Uterus (tissue), 4 donors: ENCODE results near the gene PRELID1. TPM values are rescaled to one million over a fixed set of nuclear protein-coding genes. Genes with fewer than 3 reads are reported as not detected.

ENCODE experiments used
- DNase-seq, 2 donors: peaks; one replicate each; pipeline ENCODE4 v3.0.0-alpha.2; 2019 to 2020
- H3K27ac ChIP-seq, 2 donors: fragments of 200-600 bp; sonication (generic); 1 replicate in 1 of 2; 2 replicates in 1 of 2; pipeline ENCODE4 v1.5.1; 2016 to 2018
- H3K27me3 ChIP-seq, 2 donors: fragments of 200-600 bp; sonication (generic); one replicate each; pipeline ENCODE4 v1.5.1; 2018 to 2019; ENCODE audit warnings: control low read depth in 1 of 2
- H3K36me3 ChIP-seq, 2 donors: fragments of 200-600 bp; sonication (generic); one replicate each; pipeline ENCODE4 v1.5.1; 2019; ENCODE audit warnings: control low read depth in 1 of 2
- H3K4me1 ChIP-seq, 2 donors: fragments of 200-600 bp; sonication (generic); one replicate each; pipeline ENCODE4 v1.5.1; 2018 to 2019; ENCODE audit warnings: control low read depth in 1 of 2
- H3K4me3 ChIP-seq, 2 donors: fragments of 200-600 bp; sonication (generic); 1 replicate in 1 of 2; 2 replicates in 1 of 2; pipeline ENCODE4 v1.5.1; 2018 to 2019; ENCODE audit warnings: mild to moderate bottlenecking in 1 of 2
- H3K9me3 ChIP-seq, 2 donors: fragments of 200-600 bp; sonication (generic); one replicate each; pipeline ENCODE4 v1.5.1; 2019; ENCODE audit warnings: control low read depth in 1 of 2
- POLR2A ChIP-seq, 2 donors: fragments of 450-650 bp; IDR thresholded peaks; one replicate each; pipeline ENCODE4 v1.6.1; 2016; ENCODE audit warnings: antibody characterized with exemption in 2 of 2, mild to moderate bottlenecking in 1 of 2, moderate library complexity in 1 of 2
- intact Hi-C: fragments of 100-400 bp; cut with DNase I; formaldehyde crosslinking; loops from one replicate; pipeline ENCODE4 v1.15.1; 2023; ENCODE audit warnings: low total_unique reads
- total RNA-seq, 4 donors: library from RNA; depleted of rRNA in 3 of 4; stranded (reverse); fragments of >200 nt in 3 of 4; gene quantifications; one replicate each; pipeline versions ENCODE4 v1.1.0 to v1.2.4, GENCODE V29; 2014 to 2023
- TF ChIP-seq, protein P1 (sequence below), 4 experiments: fragments of 200-600 bp in 2 of 4; fragments of 450-650 bp in 2 of 4; sonication (generic) in 2 of 4; IDR thresholded peaks; one replicate each; pipeline ENCODE4 v1.5.1; 2016 to 2019; ENCODE audit warnings: antibody characterized with exemption in 4 of 4, mild to moderate bottlenecking in 2 of 4, moderate library complexity in 1 of 4
- donor health status: DM: yes; HTN: yes; CAD: no.

Gene PRELID1
- total RNA-seq, 4 donors from 2014 or later: 25.4 to 73.1 (median 49.0) TPM

DNA sequence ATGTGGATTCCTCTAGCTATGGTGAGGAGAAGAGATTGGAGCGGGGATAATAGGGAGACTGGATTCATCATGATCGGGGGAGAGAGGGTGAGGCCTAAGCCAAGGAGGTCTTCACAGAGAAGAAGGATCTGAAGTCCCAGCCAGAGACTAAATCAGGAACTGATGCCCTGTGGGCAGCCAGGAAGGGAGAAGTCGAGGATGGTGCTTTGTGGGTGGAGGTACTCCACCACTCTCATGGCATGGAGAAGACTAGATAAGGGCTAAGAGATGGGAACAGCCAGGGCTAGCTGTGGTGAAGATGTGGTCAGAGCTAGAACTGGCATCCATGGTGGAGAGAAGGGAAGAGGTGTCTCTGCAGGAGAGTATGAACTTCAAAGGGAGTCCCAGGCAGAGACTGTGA lies 51.1 kb downstream of the PRELID1 start:
- Histone ChIP-seq H3K27me3 (no peaks in the 10 kb centered on the region), H3K36me3 (no peaks in the 10 kb centered on the region), H3K4me3 (no peak overlapping the region), H3K9me3 (no peaks in the 10 kb centered on the region), H3K27ac (no peak overlapping the region), H3K4me1 (peaks cover 6 to 9% of the 10 kb centered on the region in 2 donors)
- no peak for DNase-seq
- TF ChIP-seq POLR2A (IDR thresholded peaks at IDR 0.05): no peak
- TF ChIP-seq, protein P1, sequence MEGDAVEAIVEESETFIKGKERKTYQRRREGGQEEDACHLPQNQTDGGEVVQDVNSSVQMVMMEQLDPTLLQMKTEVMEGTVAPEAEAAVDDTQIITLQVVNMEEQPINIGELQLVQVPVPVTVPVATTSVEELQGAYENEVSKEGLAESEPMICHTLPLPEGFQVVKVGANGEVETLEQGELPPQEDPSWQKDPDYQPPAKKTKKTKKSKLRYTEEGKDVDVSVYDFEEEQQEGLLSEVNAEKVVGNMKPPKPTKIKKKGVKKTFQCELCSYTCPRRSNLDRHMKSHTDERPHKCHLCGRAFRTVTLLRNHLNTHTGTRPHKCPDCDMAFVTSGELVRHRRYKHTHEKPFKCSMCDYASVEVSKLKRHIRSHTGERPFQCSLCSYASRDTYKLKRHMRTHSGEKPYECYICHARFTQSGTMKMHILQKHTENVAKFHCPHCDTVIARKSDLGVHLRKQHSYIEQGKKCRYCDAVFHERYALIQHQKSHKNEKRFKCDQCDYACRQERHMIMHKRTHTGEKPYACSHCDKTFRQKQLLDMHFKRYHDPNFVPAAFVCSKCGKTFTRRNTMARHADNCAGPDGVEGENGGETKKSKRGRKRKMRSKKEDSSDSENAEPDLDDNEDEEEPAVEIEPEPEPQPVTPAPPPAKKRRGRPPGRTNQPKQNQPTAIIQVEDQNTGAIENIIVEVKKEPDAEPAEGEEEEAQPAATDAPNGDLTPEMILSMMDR (IDR thresholded peaks at IDR 0.05): no peak
- intact Hi-C loops: no loop called here

DNA sequence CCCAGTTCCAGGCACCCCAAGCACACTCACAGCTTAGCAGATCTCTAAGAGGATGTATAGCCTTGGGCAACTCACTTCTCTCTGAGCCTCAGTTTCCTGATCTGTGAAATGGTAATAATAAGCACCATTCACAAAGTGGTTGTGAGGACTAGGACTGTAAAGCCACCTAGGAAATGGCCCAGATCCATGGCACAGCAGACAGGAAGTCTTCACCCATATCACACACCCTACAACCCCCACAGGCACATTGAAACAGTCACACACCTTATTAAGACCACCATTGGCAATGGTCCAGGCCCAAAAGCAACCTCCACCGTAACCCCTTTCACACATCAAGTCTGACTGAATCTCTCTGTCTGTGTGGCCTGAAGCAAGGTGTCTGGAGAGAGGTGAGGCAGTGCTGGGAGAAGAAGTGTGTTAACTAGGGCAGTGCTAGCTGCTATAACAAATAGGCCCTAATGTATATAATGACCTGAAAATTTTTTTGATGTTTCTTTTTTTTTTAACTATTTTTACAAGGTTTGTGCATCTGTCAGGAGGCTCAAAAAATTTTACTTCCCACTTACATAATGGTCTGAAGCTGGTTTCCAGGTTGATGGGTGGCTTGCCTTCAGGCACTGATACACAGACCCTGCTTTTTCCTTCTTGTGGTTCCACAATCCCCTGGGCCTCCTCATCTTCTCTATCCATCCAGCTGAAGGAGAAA lies 51.7 kb downstream of the PRELID1 start:
- Histone ChIP-seq H3K27ac (no peak overlapping the region), H3K27me3 (no peaks in the 10 kb centered on the region), H3K9me3 (no peaks in the 10 kb centered on the region), H3K4me1 (peaks cover 5 to 6% of the 10 kb centered on the region in 2 donors), H3K36me3 (no peaks in the 10 kb centered on the region), H3K4me3 (no peak overlapping the region)
- intact Hi-C loops: no loop called here
- no peak for DNase-seq
- TF ChIP-seq, protein P1 (IDR thresholded peaks at IDR 0.05): no peak
- TF ChIP-seq POLR2A (IDR thresholded peaks at IDR 0.05): no peak

DNA sequence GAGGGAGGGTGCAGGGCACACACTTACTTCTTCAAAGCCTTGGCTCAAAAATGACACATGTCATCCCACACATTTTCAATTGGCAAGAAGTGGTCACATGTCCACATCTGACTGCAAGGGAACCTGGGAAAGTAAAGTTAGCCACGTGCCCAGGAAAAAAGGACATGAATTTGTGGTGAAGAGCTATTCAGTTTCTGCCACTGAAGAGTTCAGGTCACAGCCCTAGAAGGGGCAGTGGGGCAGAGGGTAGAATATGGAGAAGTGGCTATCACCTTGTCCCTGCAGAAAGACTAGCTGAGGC lies 52.2 kb downstream of the PRELID1 start:
- intact Hi-C loops: no loop called here
- no peak for DNase-seq
- Histone ChIP-seq H3K4me3 (no peak overlapping the region), H3K9me3 (no peaks in the 10 kb centered on the region), H3K27me3 (no peaks in the 10 kb centered on the region), H3K36me3 (no peaks in the 10 kb centered on the region), H3K27ac (no peak overlapping the region), H3K4me1 (peaks cover 0 to 6% of the 10 kb centered on the region in 2 donors)
- TF ChIP-seq, protein P1 (IDR thresholded peaks at IDR 0.05): no peak
- TF ChIP-seq POLR2A (IDR thresholded peaks at IDR 0.05): no peak

Other genes with a start within 250 kb of the PRELID1 start
- gene FGFR4, start 216.9 kb upstream of the PRELID1 start, total RNA-seq: 10 to 100 TPM in 1 of 4 donors, 1 to 10 TPM in 1, under 1 TPM in 2; under 0.01 to 18.8 (median 1.5) TPM
- 100 to 1,000 TPM in 2 of 4 donors, 10 to 100 TPM in 2; 24.1 to 132 (median 64.6) TPM for gene NSD1, start 170.0 kb upstream of the PRELID1 start, total RNA-seq
- gene RAB24, start 80 bp upstream of the PRELID1 start, total RNA-seq: 10 to 100 TPM in 3 of 4 donors, 1 to 10 TPM in 1; 8.2 to 62.0 (median 19.3) TPM
- 10 to 100 TPM in 1 of 4 donors, 1 to 10 TPM in 2, under 1 TPM in 1; 0.51 to 29.0 (median 6.8) TPM for gene MXD3, start 8.1 kb downstream of the PRELID1 start, total RNA-seq
- gene LMAN2, start 47.9 kb downstream of the PRELID1 start, total RNA-seq: 100 to 1,000 TPM in 3 of 4 donors, 10 to 100 TPM in 1; 83.2 to 210 (median 170) TPM
- 10 to 100 TPM in 3 of 4 donors, 1 to 10 TPM in 1; 1.5 to 25.6 (median 13.6) TPM for gene RGS14, start 54.1 kb downstream of the PRELID1 start, total RNA-seq
- not detected for gene SLC34A1, start 80.6 kb downstream of the PRELID1 start, total RNA-seq
- not detected for gene PFN3, start 96.9 kb downstream of the PRELID1 start, total RNA-seq
- 1 to 10 TPM in 1 of 4 donors, not detected in 3; 7.6 TPM for gene F12, start 105.8 kb downstream of the PRELID1 start, total RNA-seq
- 10 to 100 TPM; 16.4 to 29.8 (median 20.9) TPM for gene GRK6, start 122.9 kb downstream of the PRELID1 start, total RNA-seq
- gene PRR7, start 143.0 kb downstream of the PRELID1 start, total RNA-seq: 1 to 10 TPM in 2 of 4 donors, not detected in 2; 1.9 to 3.0 TPM
- 100 to 1,000 TPM in 2 of 4 donors, 10 to 100 TPM in 2; 30.6 to 107 (median 82.7) TPM for gene DBN1, start 169.8 kb downstream of the PRELID1 start, total RNA-seq
- gene PDLIM7, start 193.8 kb downstream of the PRELID1 start, total RNA-seq: 100 to 1,000 TPM; 102 to 543 (median 193) TPM
- 10 to 100 TPM in 1 of 4 donors, 1 to 10 TPM in 3; 3.6 to 20.0 (median 7.1) TPM for gene DOK3, start 206.0 kb downstream of the PRELID1 start, total RNA-seq
- 100 to 1,000 TPM in 2 of 4 donors, 10 to 100 TPM in 2; 61.0 to 146 (median 95.6) TPM for gene DDX41, start 213.2 kb downstream of the PRELID1 start, total RNA-seq